Stimulated activated CD8-positive, alpha-beta memory T cell treated with anti-CD3 and anti-CD28 coated beads, Interleukin-7, amount 100 ng/mL, for 24 hours (primary cell): ENCODE results near the gene MED4.

Source experiments
- DNase-seq: peaks from one replicate; pipeline ENCODE4 v3.0.0-alpha.2; 2020; ENCODE audit warnings: low read depth

Gene MED4

DNA sequence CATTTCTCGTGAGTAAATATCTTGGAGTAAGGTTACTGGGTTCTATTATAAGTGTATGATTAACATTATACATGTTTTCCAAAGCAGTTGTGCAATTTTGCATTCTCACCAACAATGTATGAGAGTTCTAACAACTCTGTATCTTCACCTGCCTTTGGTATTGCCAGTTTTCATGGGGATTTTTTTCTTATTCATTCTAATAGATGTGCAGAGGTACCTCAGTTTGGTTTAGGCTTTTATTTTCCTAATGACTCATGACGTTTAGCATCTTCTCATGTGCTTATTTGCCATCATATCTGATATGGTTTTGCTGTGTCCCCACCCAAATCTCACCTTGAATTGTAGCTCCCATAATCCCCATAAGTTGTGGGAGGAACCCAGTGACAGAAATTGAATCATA, 65.0 kb downstream of the MED4 start:
- no peak for DNase-seq

DNA sequence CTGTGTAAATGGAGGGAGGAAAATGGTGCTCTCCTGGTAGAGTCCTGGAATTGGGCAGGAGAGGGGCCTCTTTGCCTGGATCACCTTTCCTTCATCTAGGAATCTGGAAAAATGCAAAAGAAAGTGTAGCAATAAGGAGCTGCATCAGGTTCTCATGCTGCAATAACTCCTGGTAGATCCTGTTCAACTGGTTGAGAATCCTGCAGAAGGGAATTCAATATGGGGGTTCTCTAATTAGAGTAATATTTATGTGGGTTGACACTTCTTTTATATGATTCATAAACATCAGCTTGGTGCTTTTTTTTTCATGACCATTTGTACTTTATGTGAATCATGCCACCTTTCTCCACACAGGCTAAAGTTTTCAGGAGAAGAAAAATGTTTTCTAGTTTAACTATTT, 66.8 kb downstream of the MED4 start:
- DNase-seq: no peak
